Neural cell (in vitro differentiated cells): ENCODE results near the gene BTG1.
"Not testable (repeated sequence)": the region's sequence is repeated elsewhere in the genome, so short reads cannot be mapped to it uniquely, and the experiment has no call there.

Experiments used
- CTCF ChIP-seq: fragments of 450-650 bp; IDR thresholded peaks from 2 replicates; pipeline ENCODE4 v1.5.1; 2014; ENCODE audit warnings: antibody characterized with exemption, mild to moderate bottlenecking, moderate library complexity; ENCODE audit not compliant: poor library complexity, severe bottlenecking
- POLR2AphosphoS5 ChIP-seq: IDR thresholded peaks from 2 replicates; pipeline ENCODE4 v1.6.1; 2012
- TAF1 ChIP-seq: IDR thresholded peaks from 2 replicates; pipeline ENCODE4 v1.6.1; 2012; ENCODE audit warnings: low read depth

GRCh38 chr12:92094301-92094700 is 51.3 kb downstream of the BTG1 start:
- TF ChIP-seq CTCF, TAF1, POLR2AphosphoS5: not testable (repeated sequence)
